Measurements from ENCODE around the gene GTPBP1. TPM values are rescaled to one million over a fixed set of nuclear protein-coding genes. Genes with fewer than 3 reads are reported as not detected.

Gene GTPBP1
- total and polyA plus RNA-seq, 2 of the 13 experiments (the other 11 are each of a cell fraction or from before 2014, with no cell fraction given): 22.3 to 27.0 TPM

- TF ChIP-seq PBX3 (CRISPR knock-in tag; IDR thresholded peaks at IDR 0.05; ENCODE audit: borderline replicate concordance): peak; percentile 85
- TF ChIP-seq SOX6 (IDR thresholded peaks at IDR 0.05): no peak
- TF ChIP-seq SOX6 (CRISPR knock-in tag; IDR thresholded peaks at IDR 0.05): peak; percentile 79
- TF ChIP-seq ONECUT2 (CRISPR knock-in tag; IDR thresholded peaks at IDR 0.05): no peak
- peak; percentile 89; the same call in 1 of the 2 replicates for TF ChIP-seq BRF2 (CRISPR knock-in tag; IDR thresholded peaks at IDR 0.05)
- TF ChIP-seq DNMT3B (CRISPR knock-in tag; conservative IDR thresholded peaks at IDR 0.05): peak; percentile 78
- peak; percentile 81 for TF ChIP-seq ARHGAP35 (CRISPR knock-in tag; IDR thresholded peaks at IDR 0.05; ENCODE audit: borderline replicate concordance)
- 0 out of 2 replicates have a peak, but pooled peaks have one; percentile 46 for TF ChIP-seq ZFP62 (CRISPR knock-in tag; IDR thresholded peaks at IDR 0.05)
- TF ChIP-seq SNAPC4 (CRISPR knock-in tag; IDR thresholded peaks at IDR 0.05): no peak; the same call in 1 of the 2 replicates
- peak; percentile 70; the same call in 1 of the 2 replicates for TF ChIP-seq ZNF552 (CRISPR knock-in tag; IDR thresholded peaks at IDR 0.05; ENCODE audit: borderline replicate concordance)
- no peak for TF ChIP-seq PHB2 (IDR thresholded peaks at IDR 0.05; ENCODE audit: partially characterized antibody)
- no peak for TF ChIP-seq ZNF354B (CRISPR knock-in tag; IDR thresholded peaks at IDR 0.05)
- TF ChIP-seq ZSCAN5A (CRISPR knock-in tag; IDR thresholded peaks at IDR 0.05; ENCODE audit: borderline replicate concordance): peak; percentile 56; the same call in 1 of the 2 replicates
- no peak for TF ChIP-seq MAFG (CRISPR knock-in tag; IDR thresholded peaks at IDR 0.05)
- TF ChIP-seq SETDB1 (CRISPR knock-in tag; IDR thresholded peaks at IDR 0.05; ENCODE audit: borderline replicate concordance): no peak
- TF ChIP-seq THRA (CRISPR knock-in tag; IDR thresholded peaks at IDR 0.05; ENCODE audit: borderline replicate concordance): peak; percentile 80
- TF ChIP-seq ZNF577 (CRISPR knock-in tag; IDR thresholded peaks at IDR 0.05; ENCODE audit: borderline replicate concordance, low read depth): no peak
- TF ChIP-seq MAZ (IDR thresholded peaks at IDR 0.05; ENCODE audit: borderline replicate concordance, low read depth, low read length): peak; percentile 12; the same call in 1 of the 2 replicates
- TF ChIP-seq MAZ (CRISPR knock-in tag; IDR thresholded peaks at IDR 0.05; ENCODE audit: low read depth): peak; percentile 88
These were observed 24.0 kb upstream of the GTPBP1 start, which contains the start of gene TOMM22 (continued) for GRCh38 chr22:38681582-38682335.
